Measurements from ENCODE around the gene RARS1. TPM values are rescaled to one million over a fixed set of nuclear protein-coding genes. Genes with fewer than 3 reads are reported as not detected.

Gene RARS1
- total and polyA plus RNA-seq, 4 experiments from 2014 or later: 19.1 to 82.8 (median 57.6) TPM

DNA sequence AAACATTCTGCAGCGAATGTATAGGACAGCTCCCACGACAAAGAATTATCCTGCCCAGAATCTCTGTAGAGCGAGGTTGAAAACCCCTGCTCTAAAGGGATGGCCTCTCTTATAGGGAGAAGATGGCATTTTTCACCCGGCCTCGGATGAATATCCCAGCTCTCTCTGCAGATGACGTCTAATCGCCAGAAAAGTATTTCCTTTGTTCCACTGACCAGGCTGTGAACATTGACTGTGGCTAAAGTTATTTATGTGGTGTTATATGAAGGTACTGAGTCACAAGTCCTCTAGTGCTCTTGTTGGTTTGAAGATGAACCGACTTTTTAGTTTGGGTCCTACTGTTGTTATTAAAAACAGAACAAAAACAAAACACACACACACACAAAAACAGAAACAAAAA lies 17.4 kb upstream of the RARS1 start:
- H3K4me3 Mint-ChIP-seq: no peak overlapping the region
- no peaks in the 10 kb centered on the region for H3K27me3 ChIP-seq (ENCODE audit: insufficient read depth, low read length)
- no peaks in the 10 kb centered on the region for H3K9me3 Mint-ChIP-seq
- H3K4me3 ChIP-seq (ENCODE audit: low read length in 2 of 2): no peak overlapping the region
- H3K36me3 ChIP-seq (ENCODE audit: insufficient read depth, low read length): no peaks in the 10 kb centered on the region
- H3K27ac Mint-ChIP-seq: no peak overlapping the region
- intact Hi-C loops (cut with micrococcal nuclease): no loop called here
- CTCF ChIA-PET (ENCODE audit: partially characterized antibody): no interaction called here
- DNase-seq: no peak
- no peak overlapping the region for H3K27ac ChIP-seq (ENCODE audit: low read depth, low read length)
- H3K27me3 Mint-ChIP-seq: no peaks in the 10 kb centered on the region
- peaks cover 0 to 3% (median 0%) of the 10 kb centered on the region in 4 donors for H3K4me1 Mint-ChIP-seq
- peaks cover 0 to 11% of the 10 kb centered on the region in 2 donors for H3K36me3 Mint-ChIP-seq
- no peaks in the 10 kb centered on the region for H3K9me3 ChIP-seq (ENCODE audit: control insufficient read depth in 1 of 2, low read length in 2 of 2)
- no peaks in the 10 kb centered on the region for H3K4me1 ChIP-seq (ENCODE audit: insufficient read depth, low read length)
- POLR2A ChIA-PET (ENCODE audit: partially characterized antibody): no interaction called here

DNA sequence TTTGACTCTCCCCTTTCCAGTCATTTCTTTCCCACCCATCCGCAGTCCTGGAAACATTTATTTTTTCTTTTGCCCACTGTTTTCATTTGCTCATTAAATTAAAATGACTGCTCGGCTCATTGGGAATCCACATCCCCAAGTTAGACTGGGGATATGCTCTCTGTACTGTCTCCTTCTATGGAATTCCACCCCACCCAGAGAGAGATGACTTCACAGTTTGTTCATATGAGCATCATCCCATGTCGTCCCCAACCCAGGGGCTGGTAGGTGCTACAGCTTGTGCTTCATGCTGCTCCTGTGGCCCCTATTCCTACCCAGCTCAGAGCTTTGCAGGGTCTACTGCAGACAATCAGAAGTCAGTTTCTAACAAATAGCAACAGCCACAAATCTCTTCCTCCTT lies 16.5 kb upstream of the RARS1 start:
- Histone ChIP-seq H3K27me3 (ENCODE audit: insufficient read depth, low read length) (no peaks in the 10 kb centered on the region), H3K9me3 (ENCODE audit: control insufficient read depth in 1 of 2, low read length in 2 of 2) (no peaks in the 10 kb centered on the region), H3K36me3 (ENCODE audit: insufficient read depth, low read length) (no peaks in the 10 kb centered on the region), H3K4me1 (ENCODE audit: insufficient read depth, low read length) (no peaks in the 10 kb centered on the region), H3K27ac (ENCODE audit: low read depth, low read length) (no peak overlapping the region), H3K4me3 (ENCODE audit: low read length in 2 of 2) (no peak overlapping the region)
- no peaks in the 10 kb centered on the region for H3K4me1 Mint-ChIP-seq
- intact Hi-C loops (cut with micrococcal nuclease): no loop called here
- H3K36me3 Mint-ChIP-seq: peaks cover 0 to 9% of the 10 kb centered on the region in 2 donors
- H3K27me3 Mint-ChIP-seq: no peaks in the 10 kb centered on the region
- H3K4me3 Mint-ChIP-seq: no peak overlapping the region
- no peak for DNase-seq
- POLR2A ChIA-PET (ENCODE audit: partially characterized antibody): no interaction called here
- H3K27ac Mint-ChIP-seq: no peak overlapping the region
- no peaks in the 10 kb centered on the region for H3K9me3 Mint-ChIP-seq
- CTCF ChIA-PET (ENCODE audit: partially characterized antibody): no interaction called here

- no peaks in the 10 kb centered on the region for H3K4me1 Mint-ChIP-seq
- no peaks in the 10 kb centered on the region for H3K36me3 ChIP-seq (ENCODE audit: insufficient read depth, low read length)
- no peaks in the 10 kb centered on the region for H3K27me3 Mint-ChIP-seq
- no peak overlapping the region for H3K27ac Mint-ChIP-seq
- intact Hi-C loops (cut with micrococcal nuclease): no loop called here
- ChIA-PET CTCF (ENCODE audit: partially characterized antibody) (interaction anchor here (0.9 kb wide), 1 partner anchor 13 kb away, joined by 4 read pairs; no protein-coding TSS in a partner anchor), POLR2A (ENCODE audit: partially characterized antibody) (no interaction called here)
- no peak overlapping the region for H3K4me3 ChIP-seq (ENCODE audit: low read length in 2 of 2)
- DNase-seq: no peak
- peaks cover 0 to 3% of the 10 kb centered on the region in 2 donors for H3K36me3 Mint-ChIP-seq
- H3K4me3 Mint-ChIP-seq: no peak overlapping the region
- no peaks in the 10 kb centered on the region for H3K9me3 ChIP-seq (ENCODE audit: control insufficient read depth in 1 of 2, low read length in 2 of 2)
- H3K4me1 ChIP-seq (ENCODE audit: insufficient read depth, low read length): no peaks in the 10 kb centered on the region
- H3K27me3 ChIP-seq (ENCODE audit: insufficient read depth, low read length): no peaks in the 10 kb centered on the region
- no peak overlapping the region for H3K27ac ChIP-seq (ENCODE audit: low read depth, low read length)
- H3K9me3 Mint-ChIP-seq: no peaks in the 10 kb centered on the region
These were observed 14.5 kb upstream of the RARS1 start for GRCh38 chr5:168471785-168472184.

DNA sequence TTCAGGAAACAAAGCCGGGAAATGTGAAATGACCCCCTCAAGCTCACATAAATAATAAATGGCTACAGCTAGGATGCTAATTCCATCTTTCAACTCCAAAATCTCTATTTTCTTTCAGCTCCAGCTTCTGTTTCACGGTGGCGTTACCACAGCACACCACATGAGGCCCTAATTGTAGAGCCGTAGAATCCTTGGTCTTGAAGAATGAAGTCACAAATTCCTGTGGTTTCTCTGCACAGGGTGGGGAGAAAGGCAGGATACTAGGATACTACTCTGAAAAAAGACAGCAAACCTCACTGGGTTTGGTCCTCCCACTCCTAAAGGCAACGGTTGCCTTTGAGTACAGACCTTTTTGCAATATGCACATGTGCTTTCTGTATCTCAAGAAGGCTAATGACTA lies 13.9 kb upstream of the RARS1 start:
- Mint-ChIP-seq H3K4me3 (no peak overlapping the region), H3K36me3 (peaks cover 0 to 1% of the 10 kb centered on the region in 2 donors), H3K27me3 (no peaks in the 10 kb centered on the region), H3K9me3 (no peaks in the 10 kb centered on the region), H3K4me1 (no peaks in the 10 kb centered on the region), H3K27ac (no peak overlapping the region)
- Histone ChIP-seq H3K4me3 (ENCODE audit: low read length in 2 of 2) (no peak overlapping the region), H3K4me1 (ENCODE audit: insufficient read depth, low read length) (no peaks in the 10 kb centered on the region), H3K9me3 (ENCODE audit: control insufficient read depth in 1 of 2, low read length in 2 of 2) (no peaks in the 10 kb centered on the region), H3K36me3 (ENCODE audit: insufficient read depth, low read length) (no peaks in the 10 kb centered on the region), H3K27me3 (ENCODE audit: insufficient read depth, low read length) (no peaks in the 10 kb centered on the region), H3K27ac (ENCODE audit: low read depth, low read length) (no peak overlapping the region)
- no peak for DNase-seq
- POLR2A ChIA-PET (ENCODE audit: partially characterized antibody): no interaction called here
- CTCF ChIA-PET (ENCODE audit: partially characterized antibody): interaction anchor here (0.9 kb wide), 1 partner anchor 14 kb away, joined by 4 read pairs; no protein-coding TSS in a partner anchor
- intact Hi-C loops (cut with micrococcal nuclease): no loop called here

GRCh38 chr5:168474319-168474718 lies 12.0 kb upstream of the RARS1 start:
- H3K27ac Mint-ChIP-seq: no peak overlapping the region
- intact Hi-C loops (cut with micrococcal nuclease): no loop called here
- CTCF ChIA-PET (ENCODE audit: partially characterized antibody): no interaction called here

DNA sequence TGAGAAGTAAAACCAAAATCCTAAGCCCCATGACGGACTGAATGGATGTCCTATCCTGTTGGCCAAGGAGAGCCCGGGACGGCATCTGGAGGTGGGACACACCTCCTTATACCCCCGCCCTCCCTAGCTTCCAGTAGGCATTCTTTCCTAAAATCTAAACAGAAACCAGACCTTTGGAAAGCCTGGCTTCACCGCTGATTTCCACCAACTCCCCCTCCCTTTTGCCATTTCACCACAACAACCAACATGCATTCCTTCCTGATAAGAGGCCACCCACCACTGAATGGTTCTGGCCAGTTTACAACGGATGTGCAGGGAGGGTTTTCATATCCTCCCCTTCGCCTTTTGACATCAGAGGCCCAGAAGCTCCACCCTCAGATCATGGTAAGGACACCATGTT lies 9.2 kb upstream of the RARS1 start:
- Mint-ChIP-seq H3K36me3 (no peaks in the 10 kb centered on the region), H3K9me3 (peaks cover 0 to 2% (median 0%) of the 10 kb centered on the region in 8 donors), H3K27me3 (peaks cover 0 to 2% of the 10 kb centered on the region in 2 donors), H3K4me1 (peaks cover 2 to 11% (median 4%) of the 10 kb centered on the region in 4 donors), H3K4me3 (no peak overlapping the region), H3K27ac (peak overlapping the region in 1 of 7 donors; percentile 51)
- H3K36me3 ChIP-seq (ENCODE audit: insufficient read depth, low read length): no peaks in the 10 kb centered on the region
- no peak overlapping the region for H3K4me3 ChIP-seq (ENCODE audit: low read length in 2 of 2)
- H3K27ac ChIP-seq (ENCODE audit: low read depth, low read length): no peak overlapping the region
- CTCF ChIA-PET (ENCODE audit: partially characterized antibody): interaction anchor here (1.4 kb wide), 1 partner anchor 9 kb away, joined by 3 read pairs; the partner anchor contains the start of gene RARS1
- DNase-seq: no peak
- H3K27me3 ChIP-seq (ENCODE audit: insufficient read depth, low read length): no peaks in the 10 kb centered on the region
- H3K9me3 ChIP-seq (ENCODE audit: control insufficient read depth in 1 of 2, low read length in 2 of 2): no peaks in the 10 kb centered on the region
- POLR2A ChIA-PET (ENCODE audit: partially characterized antibody): no interaction called here
- H3K4me1 ChIP-seq (ENCODE audit: insufficient read depth, low read length): no peaks in the 10 kb centered on the region
- intact Hi-C loops (cut with micrococcal nuclease): no loop called here

More at GRCh38 chr5:168474319-168474718, 12.0 kb upstream of the RARS1 start:
- Histone ChIP-seq H3K27me3 (ENCODE audit: insufficient read depth, low read length) (no peaks in the 10 kb centered on the region), H3K4me1 (ENCODE audit: insufficient read depth, low read length) (no peaks in the 10 kb centered on the region), H3K4me3 (ENCODE audit: low read length in 2 of 2) (no peak overlapping the region), H3K36me3 (ENCODE audit: insufficient read depth, low read length) (no peaks in the 10 kb centered on the region), H3K27ac (ENCODE audit: low read depth, low read length) (no peak overlapping the region), H3K9me3 (ENCODE audit: control insufficient read depth in 1 of 2, low read length in 2 of 2) (no peaks in the 10 kb centered on the region)
- no peak overlapping the region for H3K4me3 Mint-ChIP-seq
- H3K9me3 Mint-ChIP-seq: peaks cover 0 to 2% (median 0%) of the 10 kb centered on the region in 8 donors
- H3K36me3 Mint-ChIP-seq: no peaks in the 10 kb centered on the region
- POLR2A ChIA-PET (ENCODE audit: partially characterized antibody): no interaction called here
- H3K27me3 Mint-ChIP-seq: no peaks in the 10 kb centered on the region
- no peak for DNase-seq
- no peaks in the 10 kb centered on the region for H3K4me1 Mint-ChIP-seq

DNA sequence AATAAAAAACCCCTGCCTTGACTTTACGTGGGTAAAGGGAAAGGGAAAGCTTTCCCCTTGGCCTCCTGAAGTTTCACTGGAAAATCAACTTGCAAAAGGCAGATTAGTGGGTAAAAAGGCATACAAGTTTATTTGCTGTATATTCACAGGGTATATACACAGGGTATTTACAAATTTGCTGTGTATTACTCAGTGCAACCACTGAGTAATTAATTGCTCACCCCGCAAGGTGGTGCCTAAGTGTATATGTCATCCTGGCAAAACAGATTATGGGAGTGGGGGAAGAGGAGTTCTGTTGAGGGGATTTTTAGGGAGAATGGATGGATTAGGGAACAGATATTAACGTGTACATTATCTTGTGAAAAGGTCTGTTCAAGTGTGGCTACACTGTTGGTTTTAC lies 7.1 kb upstream of the RARS1 start:
- H3K27ac Mint-ChIP-seq: no peak overlapping the region
- intact Hi-C loops (cut with micrococcal nuclease): no loop called here
- Histone ChIP-seq H3K27me3 (ENCODE audit: insufficient read depth, low read length) (no peaks in the 10 kb centered on the region), H3K4me3 (ENCODE audit: low read length in 2 of 2) (no peak overlapping the region), H3K27ac (ENCODE audit: low read depth, low read length) (no peak overlapping the region), H3K4me1 (ENCODE audit: insufficient read depth, low read length) (no peaks in the 10 kb centered on the region), H3K9me3 (ENCODE audit: control insufficient read depth in 1 of 2, low read length in 2 of 2) (no peaks in the 10 kb centered on the region), H3K36me3 (ENCODE audit: insufficient read depth, low read length) (no peaks in the 10 kb centered on the region)
- H3K36me3 Mint-ChIP-seq: no peaks in the 10 kb centered on the region
- peaks cover 0 to 8% of the 10 kb centered on the region in 2 donors for H3K27me3 Mint-ChIP-seq
- DNase-seq: no peak
- peaks cover 0 to 2% (median 0%) of the 10 kb centered on the region in 8 donors for H3K9me3 Mint-ChIP-seq
- H3K4me3 Mint-ChIP-seq: no peak overlapping the region
- peaks cover 2 to 14% (median 6%) of the 10 kb centered on the region in 4 donors for H3K4me1 Mint-ChIP-seq
- ChIA-PET POLR2A (ENCODE audit: partially characterized antibody) (no interaction called here), CTCF (ENCODE audit: partially characterized antibody) (no interaction called here)

- ChIA-PET CTCF (ENCODE audit: partially characterized antibody) (interaction anchor here (0.8 kb wide), 1 partner anchor 211 kb away, joined by 3 read pairs; no protein-coding TSS in a partner anchor), POLR2A (ENCODE audit: partially characterized antibody) (no interaction called here)
- DNase-seq: no peak
- H3K4me1 ChIP-seq (ENCODE audit: insufficient read depth, low read length): no peaks in the 10 kb centered on the region
- intact Hi-C loops (cut with micrococcal nuclease): no loop called here
- Mint-ChIP-seq H3K4me3 (no peak overlapping the region), H3K9me3 (peaks cover 0 to 2% (median 0%) of the 10 kb centered on the region in 8 donors), H3K27ac (no peak overlapping the region), H3K36me3 (no peaks in the 10 kb centered on the region), H3K27me3 (peaks cover 0 to 8% of the 10 kb centered on the region in 2 donors), H3K4me1 (peaks cover 7 to 22% (median 12%) of the 10 kb centered on the region in 4 donors)
- no peaks in the 10 kb centered on the region for H3K36me3 ChIP-seq (ENCODE audit: insufficient read depth, low read length)
- no peak overlapping the region for H3K4me3 ChIP-seq (ENCODE audit: low read length in 2 of 2)
- no peak overlapping the region for H3K27ac ChIP-seq (ENCODE audit: low read depth, low read length)
- no peaks in the 10 kb centered on the region for H3K9me3 ChIP-seq (ENCODE audit: control insufficient read depth in 1 of 2, low read length in 2 of 2)
- no peaks in the 10 kb centered on the region for H3K27me3 ChIP-seq (ENCODE audit: insufficient read depth, low read length)
These were observed 5.7 kb upstream of the RARS1 start for GRCh38 chr5:168480601-168481000.

Measured in CD4-positive, alpha-beta memory T cell (primary cell).